B cell (primary cell): ENCODE data around the gene CDK5RAP3. TPM values are rescaled to one million over a fixed set of nuclear protein-coding genes. Genes with fewer than 3 reads are reported as not detected.

Experiments
- ATAC-seq: fragments of 200-7000 bp; cut with Tn5 transposase; one replicate; pipeline ENCODE4 v1.10.0; 2021; ENCODE audit warnings: low read depth, mild to moderate bottlenecking, moderate number of reproducible peaks, moderate library complexity
- CTCF ChIA-PET: fragments of 350-600 bp; sonication (Branson Sonifier 250); formaldehyde crosslinking; loops from one replicate; lab custom pipeline; 2021; ENCODE audit warnings: antibody characterized with exemption, inconsistent platforms; lab: Charles Lee
- POLR2A ChIA-PET: fragments of 350-600 bp; sonication (Branson Sonifier 250); formaldehyde crosslinking; loops from one replicate; lab custom pipeline; 2021; ENCODE audit warnings: antibody characterized with exemption; lab: Charles Lee
- DNase-seq: peaks from one replicate; pipeline ENCODE4 v3.0.0; 2013
- H2AFZ ChIP-seq: 2 replicates; pipeline ENCODE4 v1.6.1; 2012; ENCODE audit warnings: mild to moderate bottlenecking, low read depth, low read length; ENCODE audit not compliant: insufficient read depth, poor library complexity, severe bottlenecking
- H3K27ac ChIP-seq, 2 donors: 1 replicate in 1 of 2; 2 replicates in 1 of 2; pipeline ENCODE4 v1.5.1; 2012 to 2013; ENCODE audit warnings: low read length in 2 of 2, mild to moderate bottlenecking in 2 of 2, moderate library complexity in 1 of 2
- H3K27me3 ChIP-seq, 4 experiments: fragments of 200-600 bp in 1 of 4; sonication (generic) in 1 of 4; replicated peaks in 1 of 4; 1 replicate in 2 of 4; 2 replicates in 2 of 4; pipeline versions ENCODE4 v1.6.1 to v1.7.0; 2013 to 2016; ENCODE audit warnings: low read length in 3 of 4, mild to moderate bottlenecking in 2 of 4, mixed read lengths in 1 of 4, moderate library complexity in 1 of 4; ENCODE audit not compliant: insufficient read depth in 4 of 4, control insufficient read depth in 3 of 4; ENCODE audit errors: control extremely low read depth in 1 of 4
- H3K36me3 ChIP-seq, 2 experiments: replicated peaks in 1 of 2; 1 replicate in 1 of 2; 2 replicates in 1 of 2; pipeline versions ENCODE4 v1.6.1 to v1.7.1; 2013; ENCODE audit warnings: low read length in 1 of 2; ENCODE audit not compliant: insufficient read depth in 2 of 2, control insufficient read depth in 1 of 2; ENCODE audit errors: control extremely low read depth in 1 of 2, extremely low read depth in 1 of 2
- H3K4me1 ChIP-seq, 2 donors: fragments of 200-600 bp in 1 of 2; sonication (generic) in 1 of 2; 1 replicate in 1 of 2; 2 replicates in 1 of 2; pipeline versions ENCODE4 v1.5.1 to v1.6.1; 2013 to 2017; ENCODE audit warnings: low read length in 2 of 2; ENCODE audit not compliant: control insufficient read depth in 2 of 2, insufficient read depth in 2 of 2
- H3K4me2 ChIP-seq: replicated peaks from 2 replicates; pipeline ENCODE3; 2012; ENCODE audit warnings: mild to moderate bottlenecking, low read depth, low read length; ENCODE audit not compliant: poor library complexity, severe bottlenecking
- H3K4me3 ChIP-seq, 5 experiments: fragments of 200-600 bp in 1 of 5; sonication (generic) in 1 of 5; 1 replicate in 3 of 5; 2 replicates in 2 of 5; pipeline versions ENCODE4 v1.5.1 to v1.7.0; 2011 to 2016; ENCODE audit warnings: low read length in 4 of 5, mild to moderate bottlenecking in 4 of 5, low read depth in 2 of 5, control low read depth in 1 of 5, moderate library complexity in 1 of 5; ENCODE audit not compliant: insufficient read depth in 1 of 5; ENCODE audit errors: control extremely low read depth in 1 of 5, extremely low read depth in 1 of 5
- H3K79me2 ChIP-seq: fragments of 200-600 bp; sonication (generic); one replicate; pipeline ENCODE4 v1.6.0; 2016; ENCODE audit warnings: low read length; ENCODE audit not compliant: control insufficient read depth, insufficient read depth
- H3K9ac ChIP-seq: fragments of 200-600 bp; sonication (generic); 2 replicates; pipeline ENCODE4 v1.6.1; 2017; ENCODE audit warnings: mild to moderate bottlenecking, low read length, moderate library complexity
- H3K9me3 ChIP-seq, 3 donors: one replicate each; pipeline versions ENCODE4 v1.6.1 to v1.7.1; 2013; ENCODE audit warnings: low read length in 2 of 3; ENCODE audit not compliant: control insufficient read depth in 2 of 3, insufficient read depth in 1 of 3; ENCODE audit errors: control extremely low read depth in 1 of 3
- H4K20me1 ChIP-seq: 2 replicates; pipeline ENCODE4 v1.6.0; 2012; ENCODE audit warnings: mild to moderate bottlenecking, low read length; ENCODE audit not compliant: insufficient read depth, control insufficient read depth, poor library complexity, severe bottlenecking
- H3K27ac Mint-ChIP-seq: one replicate; pipeline ENCODE4 v1.8.0; 2021; ENCODE audit warnings: mixed read lengths
- H3K27me3 Mint-ChIP-seq: one replicate; pipeline ENCODE4 v1.8.0; 2021; ENCODE audit warnings: mixed read lengths
- H3K4me1 Mint-ChIP-seq: one replicate; pipeline ENCODE4 v1.8.0; 2021; ENCODE audit warnings: mixed read lengths
- H3K4me3 Mint-ChIP-seq: one replicate; pipeline ENCODE4 v1.8.0; 2021; ENCODE audit warnings: mixed read lengths
- H3K9me3 Mint-ChIP-seq: one replicate; pipeline ENCODE4 v1.8.0; 2022; ENCODE audit warnings: mixed read lengths; ENCODE audit not compliant: insufficient read depth
- EZH2 ChIP-seq: IDR thresholded peaks from 2 replicates; pipeline ENCODE4 v1.6.1; 2012; ENCODE audit warnings: borderline replicate concordance, low read depth, mild to moderate bottlenecking, moderate library complexity, low read length; ENCODE audit not compliant: insufficient read depth, poor library complexity, severe bottlenecking
- WGBS: methylation state at CpG from one replicate; pipeline ENCODE4 v1.1.5; 2013; ENCODE audit warnings: missing lambda C conversion rate; ENCODE audit not compliant: insufficient coverage; 5-methylcytosine and 5-hydroxymethylcytosine counted together
- intact Hi-C: fragments of 100-400 bp; cut with micrococcal nuclease; formaldehyde crosslinking; loops from one replicate; pipeline ENCODE4 v1.10.0; 2022
- polyA plus RNA-seq: library from polyadenylated mRNA; depleted of rRNA; stranded (reverse); fragments of >200 nt; gene quantifications from 2 replicates; pipeline ENCODE4 v1.2.3, GENCODE V29; 2012
- total RNA-seq, 2 donors: library from RNA; stranded (reverse); fragments of 120-200 nt in 1 of 2; gene quantifications; 1 replicate in 1 of 2; 2 replicates in 1 of 2; pipeline versions ENCODE4 v1.2.3 to v1.2.4, GENCODE V29; 2013 to 2022
- TF ChIP-seq, protein P1 (sequence below): fragments of 200-600 bp; IDR thresholded peaks from one replicate; pipeline ENCODE4 v1.8.0; 2022; ENCODE audit warnings: antibody characterized with exemption, mild to moderate bottlenecking

CDK5RAP3 gene
- total and polyA plus RNA-seq, 2 donors (not counting 1 experiment from before 2014, with no cell fraction given): 417 to 728 TPM

DNA sequence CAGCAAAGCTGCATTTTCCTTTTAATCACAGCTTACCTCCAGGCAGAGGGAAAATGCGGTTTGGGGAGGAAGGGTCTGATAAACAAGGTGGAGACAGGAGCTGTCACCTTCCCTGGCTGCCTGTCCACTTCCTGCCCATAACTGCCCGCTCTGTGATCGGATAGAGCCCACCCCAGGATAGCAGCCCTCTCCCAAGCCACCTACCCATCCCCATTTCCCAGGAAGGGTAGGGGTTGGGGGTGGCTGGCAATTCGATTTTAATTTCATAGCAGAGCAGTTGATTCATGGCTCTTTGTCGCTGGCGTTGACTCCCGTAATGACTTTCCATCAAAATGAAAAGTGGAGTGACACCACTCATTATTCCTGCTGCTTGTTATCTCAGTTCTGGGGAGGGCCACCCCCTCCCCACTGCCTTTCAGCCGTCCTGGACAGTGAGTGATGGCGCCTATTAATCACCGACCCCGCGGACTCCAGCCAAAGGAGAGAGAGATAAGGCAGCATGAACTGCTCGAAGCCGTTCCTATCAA, 11.2 kb downstream of the CDK5RAP3 start:
- POLR2A ChIA-PET: interaction anchor here (0.6 kb wide), 1 partner anchor 30 kb away, joined by 8 read pairs; no protein-coding TSS in a partner anchor
- Mint-ChIP-seq H3K4me1 (no peaks in the 10 kb centered on the region), H3K4me3 (no peak overlapping the region), H3K9me3 (no peaks in the 10 kb centered on the region), H3K27me3 (no peaks in the 10 kb centered on the region), H3K27ac (no peak overlapping the region)
- no peak overlapping the region for H3K4me3 ChIP-seq
- H3K9me3 ChIP-seq: no peaks in the 10 kb centered on the region
- H3K36me3 ChIP-seq: peaks cover 2 to 58% of the 10 kb centered on the region in 2 experiments
- H3K9ac ChIP-seq: no peak overlapping the region
- no peaks in the 10 kb centered on the region for H3K27me3 ChIP-seq
- no peak overlapping the region for H3K4me2 ChIP-seq
- CTCF ChIA-PET: no interaction called here
- H3K4me1 ChIP-seq: no peaks in the 10 kb centered on the region
- no peaks in the 10 kb centered on the region for H3K79me2 ChIP-seq
- H2AFZ ChIP-seq: no peak overlapping the region
- 84% methylated on average over 4 of the region's 14 CpGs for WGBS
- DNase-seq (no peak), ATAC-seq (no peak)
- no peak for TF ChIP-seq EZH2
- TF ChIP-seq, protein P1, sequence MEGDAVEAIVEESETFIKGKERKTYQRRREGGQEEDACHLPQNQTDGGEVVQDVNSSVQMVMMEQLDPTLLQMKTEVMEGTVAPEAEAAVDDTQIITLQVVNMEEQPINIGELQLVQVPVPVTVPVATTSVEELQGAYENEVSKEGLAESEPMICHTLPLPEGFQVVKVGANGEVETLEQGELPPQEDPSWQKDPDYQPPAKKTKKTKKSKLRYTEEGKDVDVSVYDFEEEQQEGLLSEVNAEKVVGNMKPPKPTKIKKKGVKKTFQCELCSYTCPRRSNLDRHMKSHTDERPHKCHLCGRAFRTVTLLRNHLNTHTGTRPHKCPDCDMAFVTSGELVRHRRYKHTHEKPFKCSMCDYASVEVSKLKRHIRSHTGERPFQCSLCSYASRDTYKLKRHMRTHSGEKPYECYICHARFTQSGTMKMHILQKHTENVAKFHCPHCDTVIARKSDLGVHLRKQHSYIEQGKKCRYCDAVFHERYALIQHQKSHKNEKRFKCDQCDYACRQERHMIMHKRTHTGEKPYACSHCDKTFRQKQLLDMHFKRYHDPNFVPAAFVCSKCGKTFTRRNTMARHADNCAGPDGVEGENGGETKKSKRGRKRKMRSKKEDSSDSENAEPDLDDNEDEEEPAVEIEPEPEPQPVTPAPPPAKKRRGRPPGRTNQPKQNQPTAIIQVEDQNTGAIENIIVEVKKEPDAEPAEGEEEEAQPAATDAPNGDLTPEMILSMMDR: no peak
- H3K27ac ChIP-seq: no peak overlapping the region
- H4K20me1 ChIP-seq: no peaks in the 10 kb centered on the region
- intact Hi-C loops: no loop called here

DNA sequence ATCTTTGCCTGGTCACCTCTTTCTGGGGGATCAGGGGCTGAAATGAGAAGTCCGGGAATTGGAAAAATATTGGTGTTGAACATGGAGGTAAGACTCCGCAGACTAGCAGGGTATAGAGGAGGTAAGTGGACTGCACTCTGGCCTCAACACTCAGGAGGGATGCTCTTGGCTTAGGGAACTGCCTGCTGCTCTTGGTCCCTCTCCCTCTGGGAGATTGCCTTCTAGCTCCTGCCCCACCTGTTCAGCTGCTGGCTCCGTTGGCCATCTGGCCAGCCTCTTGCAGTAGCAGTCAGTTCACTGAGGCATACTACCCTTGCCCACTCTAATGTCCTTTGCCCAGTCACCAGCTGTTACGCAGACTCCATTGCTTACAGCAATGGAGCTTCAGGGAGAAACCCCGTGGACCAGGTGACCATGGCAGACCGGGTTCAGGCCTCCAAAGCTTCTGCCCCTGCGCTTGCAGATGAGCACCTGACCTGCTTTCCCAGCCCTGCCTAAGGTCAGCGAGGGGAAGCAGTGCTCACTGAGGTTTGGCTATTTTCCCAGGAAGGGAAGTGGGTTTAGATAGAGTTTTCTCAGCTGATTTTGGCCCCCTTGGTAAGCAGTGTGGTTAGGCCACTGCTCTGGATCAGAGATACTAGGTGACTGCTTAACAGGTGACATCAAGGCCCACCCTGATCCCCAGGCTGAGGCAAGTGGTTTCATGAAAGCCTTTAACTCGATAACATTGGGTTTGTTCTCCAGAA, 11.9 kb downstream of the CDK5RAP3 start:
- TF ChIP-seq EZH2: no peak
- TF ChIP-seq, protein P1: no peak
- POLR2A ChIA-PET: interaction anchor here (0.6 kb wide), 1 partner anchor 30 kb away, joined by 8 read pairs; no protein-coding TSS in a partner anchor

More for the DNA sequence above, 11.9 kb downstream of the CDK5RAP3 start:
- Histone ChIP-seq H2AFZ (no peak overlapping the region), H3K4me2 (no peak overlapping the region), H3K79me2 (no peaks in the 10 kb centered on the region), H3K9ac (no peak overlapping the region), H3K36me3 (peaks cover 2 to 53% of the 10 kb centered on the region in 2 experiments), H4K20me1 (no peaks in the 10 kb centered on the region), H3K4me1 (no peaks in the 10 kb centered on the region), H3K27me3 (no peaks in the 10 kb centered on the region), H3K4me3 (no peak overlapping the region), H3K27ac (no peak overlapping the region), H3K9me3 (no peaks in the 10 kb centered on the region)
- H3K27ac Mint-ChIP-seq: no peak overlapping the region
- CTCF ChIA-PET: no interaction called here
- 79% methylated on average over 8 of the region's 9 CpGs for WGBS
- no peak overlapping the region for H3K4me3 Mint-ChIP-seq
- ATAC-seq (no peak), DNase-seq (no peak)
- no peaks in the 10 kb centered on the region for H3K27me3 Mint-ChIP-seq
- intact Hi-C loops: no loop called here
- no peaks in the 10 kb centered on the region for H3K9me3 Mint-ChIP-seq
- H3K4me1 Mint-ChIP-seq: no peaks in the 10 kb centered on the region
